Neural progenitor cell (in vitro differentiated cells): ENCODE results near the gene NSFL1C.

Source experiments
- CTCF ChIP-seq: fragments of 200-600 bp; sonication (generic); IDR thresholded peaks from 2 replicates; pipeline ENCODE4 v1.5.1; 2017; ENCODE audit warnings: antibody characterized with exemption, mild to moderate bottlenecking
- EZH2 ChIP-seq: fragments of 200-600 bp; sonication (generic); IDR thresholded peaks from 2 replicates; pipeline ENCODE4 v1.6.1; 2017; ENCODE audit warnings: antibody characterized with exemption, mild to moderate bottlenecking, moderate library complexity

DNA sequence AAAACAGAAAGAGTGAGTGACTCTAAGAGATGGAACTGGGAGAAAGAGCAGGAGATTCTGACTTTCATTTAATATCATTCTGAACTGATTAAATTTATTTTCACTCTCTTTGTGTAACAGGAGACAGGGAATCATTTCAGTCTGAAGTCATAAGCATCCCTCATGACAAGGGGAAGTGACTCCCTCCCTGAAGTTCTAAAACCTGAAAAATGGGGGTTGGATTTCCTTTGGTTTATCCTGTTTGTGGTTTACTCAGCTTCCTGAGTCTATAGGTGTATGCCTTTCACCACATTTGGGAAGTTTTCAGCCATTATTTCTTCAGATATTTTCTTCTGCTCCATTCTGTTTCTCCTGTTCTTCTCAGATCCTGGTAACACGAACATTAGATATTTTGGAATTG, 70.4 kb downstream of the NSFL1C start:
- no peak for TF ChIP-seq EZH2
- TF ChIP-seq CTCF: no peak
